ENCODE data around the gene TBCC.

- TF ChIP-seq POLR2A (IDR thresholded peaks at IDR 0.05) (no peak), CTCF (IDR thresholded peaks at IDR 0.05) (no peak), POLR2AphosphoS5 (IDR thresholded peaks at IDR 0.05) (no peak), EP300 (IDR thresholded peaks at IDR 0.05) (no peak)
Measured at GRCh38 chr6:42769051-42769450, 23.1 kb upstream of the TBCC start.
